GM23248 (cell line): ENCODE results near the gene CADM1.

Experiments used
- EZH2 ChIP-seq: fragments of 200-600 bp; sonication (generic); IDR thresholded peaks from 2 replicates; pipeline ENCODE4 v1.6.1; 2018; ENCODE audit warnings: antibody characterized with exemption, mild to moderate bottlenecking; ENCODE audit not compliant: insufficient read depth, poor library complexity, severe bottlenecking
- EZH2phosphoT487 ChIP-seq: fragments of 200-600 bp; sonication (generic); IDR thresholded peaks from 2 replicates; pipeline ENCODE4 v1.6.1; 2018; ENCODE audit warnings: antibody characterized with exemption, moderate library complexity, mild to moderate bottlenecking, low read depth; ENCODE audit not compliant: insufficient read depth

DNA sequence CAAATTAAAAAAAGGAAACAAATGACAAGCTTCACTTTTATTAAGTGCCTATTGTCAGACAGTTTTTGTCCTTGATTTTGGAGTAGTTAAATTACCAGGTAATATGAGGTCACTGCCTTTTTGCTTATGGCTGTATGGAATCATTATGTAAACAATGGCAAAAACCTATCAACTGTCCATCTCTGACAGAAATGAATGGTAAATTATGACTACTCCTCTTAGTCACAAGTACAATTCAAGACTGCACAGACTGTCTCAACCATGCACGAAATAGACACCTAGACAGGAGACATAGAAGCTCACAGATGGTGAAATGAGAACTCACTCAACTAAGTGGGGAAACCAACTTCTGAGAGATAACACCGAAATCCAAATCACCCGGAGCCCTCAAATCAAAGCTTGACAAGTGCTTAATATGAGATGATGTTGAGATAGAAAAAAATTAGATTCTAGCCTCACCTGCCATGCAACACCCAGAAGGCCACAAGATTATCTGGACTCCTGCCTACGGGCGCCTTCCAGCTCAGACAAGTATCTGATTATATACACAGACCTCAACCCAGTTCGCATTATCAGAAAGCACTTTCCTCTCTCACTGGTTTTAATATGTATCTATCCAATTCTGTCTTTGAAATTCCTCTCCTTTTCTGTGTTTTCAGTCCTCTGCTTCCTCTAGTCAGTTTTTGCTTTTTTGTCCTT, 199.3 kb downstream of the CADM1 start:
- TF ChIP-seq EZH2phosphoT487 (no peak), EZH2 (no peak)
